Left renal cortex interstitium (tissue), 4 donors: ENCODE measurements around the gene TAF11L12. TPM values are rescaled to one million over a fixed set of nuclear protein-coding genes. Genes with fewer than 3 reads are reported as not detected.

Source experiments
- polyA plus RNA-seq, 4 donors: library from polyadenylated mRNA; unstranded; fragments of 120-200 nt; gene quantifications; one replicate each; pipeline ENCODE4 v1.2.1, GENCODE V29; 2013; ENCODE audit not compliant: insufficient read length in 4 of 4

Gene TAF11L12
- polyA plus RNA-seq, 4 donors = not detected

Other genes with a start within 250 kb of the TAF11L12 start
- not detected for gene TAF11L2, start 112.2 kb upstream of the TAF11L12 start, polyA plus RNA-seq
- not detected for gene TAF11L3, start 92.0 kb upstream of the TAF11L12 start, polyA plus RNA-seq
- gene TAF11L4, start 88.6 kb upstream of the TAF11L12 start, polyA plus RNA-seq = not detected
- not detected for gene TAF11L5, start 85.2 kb upstream of the TAF11L12 start, polyA plus RNA-seq
- gene TAF11L6, start 81.7 kb upstream of the TAF11L12 start, polyA plus RNA-seq = not detected
- gene TAF11L7, start 24.6 kb upstream of the TAF11L12 start, polyA plus RNA-seq = not detected
- gene TAF11L8, start 19.4 kb upstream of the TAF11L12 start, polyA plus RNA-seq = not detected
- gene TAF11L9, start 16.0 kb upstream of the TAF11L12 start, polyA plus RNA-seq = not detected
- not detected for gene TAF11L10, start 12.6 kb upstream of the TAF11L12 start, polyA plus RNA-seq
- not detected for gene TAF11L11, start 6.2 kb upstream of the TAF11L12 start, polyA plus RNA-seq
- not detected for gene TAF11L13, start 21.7 kb downstream of the TAF11L12 start, polyA plus RNA-seq
- gene TAF11L14, start 24.1 kb downstream of the TAF11L12 start, polyA plus RNA-seq = not detected